Astrocyte (in vitro differentiated cells and primary cell): ENCODE measurements around the gene DENND5B. TPM values are rescaled to one million over a fixed set of nuclear protein-coding genes. Genes with fewer than 3 reads are reported as not detected.

Source experiments
- DNase-seq: peaks from one replicate; pipeline ENCODE4 v3.0.0-alpha.2; 2010; ENCODE audit warnings: low read depth
- FAIRE-seq: peaks from 2 replicates; lab custom pipeline; 2011; peaks lifted over from hg19 to GRCh38; lab: Jason Lieb, UNC
- H2AFZ ChIP-seq: 2 replicates; pipeline ENCODE4 v1.6.0; 2012; ENCODE audit warnings: low read depth, low read length, inconsistent platforms
- H3K27ac ChIP-seq: 2 replicates; pipeline ENCODE4 v1.5.1; 2011; ENCODE audit warnings: low read depth, low read length, inconsistent platforms
- H3K27me3 ChIP-seq: 2 replicates; pipeline ENCODE4 v1.6.0; 2011; ENCODE audit warnings: low read length, inconsistent platforms; ENCODE audit not compliant: insufficient read depth
- H3K36me3 ChIP-seq: 2 replicates; pipeline ENCODE4 v1.5.1; 2011; ENCODE audit warnings: low read length, inconsistent platforms; ENCODE audit not compliant: insufficient read depth
- H3K4me1 ChIP-seq: 2 replicates; pipeline ENCODE4 v1.5.1; 2011; ENCODE audit warnings: low read length, inconsistent platforms; ENCODE audit not compliant: insufficient read depth
- H3K4me2 ChIP-seq: 2 replicates; pipeline ENCODE4 v1.6.0; 2012; ENCODE audit warnings: low read length, inconsistent platforms
- H3K4me3 ChIP-seq: 2 replicates; pipeline ENCODE4 v1.5.1; 2011; ENCODE audit warnings: low read depth, mild to moderate bottlenecking, low read length, inconsistent platforms; ENCODE audit not compliant: insufficient read depth
- H3K79me2 ChIP-seq: 2 replicates; pipeline ENCODE4 v1.6.0; 2012; ENCODE audit warnings: mild to moderate bottlenecking, low read length, inconsistent platforms; ENCODE audit not compliant: insufficient read depth
- H3K9ac ChIP-seq: 2 replicates; pipeline ENCODE4 v1.6.0; 2012; ENCODE audit warnings: mild to moderate bottlenecking, low read length, inconsistent platforms
- H3K9me3 ChIP-seq: 2 replicates; pipeline ENCODE4 v1.5.1; 2012; ENCODE audit warnings: low read depth, mild to moderate bottlenecking, low read length, inconsistent platforms; ENCODE audit not compliant: insufficient read depth
- H4K20me1 ChIP-seq: 2 replicates; pipeline ENCODE4 v1.6.0; 2012; ENCODE audit warnings: low read length, inconsistent platforms; ENCODE audit not compliant: insufficient read depth
- H3K27ac Mint-ChIP-seq: one replicate; pipeline ENCODE4 v1.8.0; 2021; ENCODE audit warnings: mild to moderate bottlenecking, mixed read lengths; ENCODE audit not compliant: unreplicated experiment
- H3K27me3 Mint-ChIP-seq: one replicate; pipeline ENCODE4 v1.8.0; 2021; ENCODE audit warnings: low read depth, mixed read lengths; ENCODE audit not compliant: unreplicated experiment
- H3K36me3 Mint-ChIP-seq: one replicate; pipeline ENCODE4 v1.8.0; 2021; ENCODE audit warnings: low read depth, mixed read lengths; ENCODE audit not compliant: unreplicated experiment
- H3K4me1 Mint-ChIP-seq: one replicate; pipeline ENCODE4 v1.8.0; 2021; ENCODE audit warnings: low read depth, mixed read lengths; ENCODE audit not compliant: unreplicated experiment
- H3K4me3 Mint-ChIP-seq: one replicate; pipeline ENCODE4 v1.8.0; 2021; ENCODE audit warnings: mild to moderate bottlenecking, moderate library complexity, mixed read lengths; ENCODE audit not compliant: unreplicated experiment
- H3K9me3 Mint-ChIP-seq: one replicate; pipeline ENCODE4 v1.8.0; 2021; ENCODE audit warnings: mild to moderate bottlenecking, mixed read lengths; ENCODE audit not compliant: unreplicated experiment
- CTCF ChIP-seq: IDR thresholded peaks from 2 replicates; pipeline ENCODE4 v1.5.1; 2011; ENCODE audit warnings: low read depth, mild to moderate bottlenecking, inconsistent platforms, low read length, moderate library complexity; ENCODE audit not compliant: insufficient read depth
- EZH2 ChIP-seq: IDR thresholded peaks from 2 replicates; pipeline ENCODE4 v1.6.1; 2012; ENCODE audit warnings: mild to moderate bottlenecking, low read length, inconsistent platforms; ENCODE audit not compliant: insufficient read depth
- total RNA-seq: library from RNA; stranded (reverse); gene quantifications from 2 replicates; pipeline ENCODE4 v1.2.1, GENCODE V29; 2021

DENND5B gene
- total RNA-seq, 1 donor from 2014 or later, result 22.7 TPM

- DNase-seq (no peak), FAIRE-seq (no peak)
- Mint-ChIP-seq H3K27me3 (no peaks in the 10 kb centered on the region), H3K27ac (no peak overlapping the region), H3K9me3 (no peaks in the 10 kb centered on the region), H3K4me1 (peaks cover 34% of the 10 kb centered on the region), H3K36me3 (no peaks in the 10 kb centered on the region), H3K4me3 (no peak overlapping the region)
- Histone ChIP-seq H3K27ac (no peak overlapping the region), H3K79me2 (no peaks in the 10 kb centered on the region), H2AFZ (no peak overlapping the region), H3K9me3 (no peaks in the 10 kb centered on the region), H3K4me3 (no peak overlapping the region), H4K20me1 (no peaks in the 10 kb centered on the region), H3K36me3 (no peaks in the 10 kb centered on the region), H3K27me3 (peaks cover 2% of the 10 kb centered on the region), H3K9ac (no peak overlapping the region), H3K4me1 (peaks cover 7% of the 10 kb centered on the region), H3K4me2 (no peak overlapping the region)
- no peak for TF ChIP-seq EZH2
- no peak for TF ChIP-seq CTCF
Observed at GRCh38 chr12:31366104-31366621, 224.8 kb downstream of the DENND5B start.

GRCh38 chr12:31363831-31364230 lies 227.1 kb downstream of the DENND5B start:
- Histone ChIP-seq H3K4me1 (peaks cover 3% of the 10 kb centered on the region), H3K4me3 (no peak overlapping the region), H2AFZ (no peak overlapping the region), H3K27me3 (peaks cover 2% of the 10 kb centered on the region), H3K9me3 (no peaks in the 10 kb centered on the region), H3K27ac (no peak overlapping the region), H3K4me2 (no peak overlapping the region), H3K36me3 (no peaks in the 10 kb centered on the region), H3K79me2 (no peaks in the 10 kb centered on the region), H4K20me1 (no peaks in the 10 kb centered on the region), H3K9ac (no peak overlapping the region)
- Mint-ChIP-seq H3K4me1 (peaks cover 13% of the 10 kb centered on the region), H3K27me3 (no peaks in the 10 kb centered on the region), H3K4me3 (no peak overlapping the region), H3K36me3 (no peaks in the 10 kb centered on the region), H3K9me3 (no peaks in the 10 kb centered on the region), H3K27ac (no peak overlapping the region)
- FAIRE-seq (no peak), DNase-seq (no peak)
- TF ChIP-seq CTCF, result no peak
- no peak for TF ChIP-seq EZH2

GRCh38 chr12:31363416-31363809 lies 227.5 kb downstream of the DENND5B start:
- H3K36me3 Mint-ChIP-seq, result no peaks in the 10 kb centered on the region

More at GRCh38 chr12:31363416-31363809, 227.5 kb downstream of the DENND5B start:
- Histone ChIP-seq H3K79me2 (no peaks in the 10 kb centered on the region), H3K27ac (no peak overlapping the region), H3K4me1 (peaks cover 3% of the 10 kb centered on the region), H3K36me3 (no peaks in the 10 kb centered on the region), H3K4me3 (no peak overlapping the region), H2AFZ (no peak overlapping the region), H3K9ac (no peak overlapping the region), H4K20me1 (no peaks in the 10 kb centered on the region), H3K4me2 (no peak overlapping the region), H3K27me3 (peaks cover 2% of the 10 kb centered on the region), H3K9me3 (no peaks in the 10 kb centered on the region)
- no peaks in the 10 kb centered on the region for H3K27me3 Mint-ChIP-seq
- no peak overlapping the region for H3K4me3 Mint-ChIP-seq
- no peak for DNase-seq
- FAIRE-seq, result no peak
- H3K9me3 Mint-ChIP-seq, result no peaks in the 10 kb centered on the region
- H3K4me1 Mint-ChIP-seq, result peaks cover 10% of the 10 kb centered on the region
- no peak overlapping the region for H3K27ac Mint-ChIP-seq
- no peak for TF ChIP-seq EZH2
- TF ChIP-seq CTCF, result no peak
